ENCODE data around the gene RELL1. TPM values are rescaled to one million over a fixed set of nuclear protein-coding genes. Genes with fewer than 3 reads are reported as not detected.
A peak's percentile ranks its signal among the peaks of the same experiment; 100 is the strongest.

RELL1 gene
- 10 to 100 TPM; 12.5 to 15.0 TPM for total RNA-seq

GRCh38 chr4:37686373-37687193 is at the start of gene RELL1:
Gene RELL1 (minus strand): TSS chr4:37686376. CDS start chr4:37686287, 89 bp downstream.
- H3K4me3 ChIP-seq = peak within 1 kb of the TSS; percentile 20 to 51
- no peaks in the 10 kb centered on the region for H3K9me3 ChIP-seq
- WGBS, 2 donors = 0 to 1% methylated on average over 35 to 49 of the region's 58 CpGs
- ATAC-seq = peak; percentile 93
- peak within 1 kb of the TSS; percentile 73 to 93 (median 92) for H3K27ac ChIP-seq
- H3K4me1 ChIP-seq = peaks cover 7% of the 10 kb centered on the region
- H3K27me3 ChIP-seq = no peaks in the 10 kb centered on the region
- TF ChIP-seq CTCF (IDR thresholded peaks at IDR 0.05) = no peak
- no peak for TF ChIP-seq POLR2A (IDR thresholded peaks at IDR 0.05)
- no peaks in the 10 kb centered on the region for H3K36me3 ChIP-seq (replicated peaks in 1 of 2; ENCODE audit: insufficient read depth in 1 of 2, low read depth in 2 of 2)
- intact Hi-C loops (cut with DNase I) = no loop called here
- DNase-seq = peak; percentile 100

GRCh38 chr4:37735578-37735977 is 49.4 kb upstream of the RELL1 start:
- H3K4me1 ChIP-seq = no peaks in the 10 kb centered on the region
- DNase-seq (peak in 2 of 4 donors; percentile 9 to 46), ATAC-seq (no peak)
- no peaks in the 10 kb centered on the region for H3K36me3 ChIP-seq (replicated peaks in 1 of 2; ENCODE audit: insufficient read depth in 1 of 2, low read depth in 2 of 2)
- H3K27ac ChIP-seq = no peak overlapping the region
- H3K4me3 ChIP-seq = no peak overlapping the region
- no peak for TF ChIP-seq POLR2A (IDR thresholded peaks at IDR 0.05)
- no peak for TF ChIP-seq CTCF (IDR thresholded peaks at IDR 0.05)
- H3K9me3 ChIP-seq = no peaks in the 10 kb centered on the region
- no peaks in the 10 kb centered on the region for H3K27me3 ChIP-seq
- intact Hi-C loops (cut with DNase I) = no loop called here
- WGBS, 2 donors = 84 to 98% methylated on average over 5 of the region's 5 CpGs

- intact Hi-C loops (cut with DNase I) = no loop called here
These were observed 48.8 kb upstream of the RELL1 start for GRCh38 chr4:37734989-37735388.

GRCh38 chr4:37733240-37733867 is 47.2 kb upstream of the RELL1 start:
- Histone ChIP-seq H3K27me3 (no peaks in the 10 kb centered on the region), H3K36me3 (replicated peaks in 1 of 2; ENCODE audit: insufficient read depth in 1 of 2, low read depth in 2 of 2) (no peaks in the 10 kb centered on the region), H3K9me3 (no peaks in the 10 kb centered on the region), H3K4me3 (no peak overlapping the region), H3K27ac (no peak overlapping the region), H3K4me1 (no peaks in the 10 kb centered on the region)
- intact Hi-C loops (cut with DNase I) = no loop called here
- ATAC-seq (no peak), DNase-seq (no peak)
- WGBS, 2 donors = 54 to 55% methylated on average over 6 of the region's 6 CpGs
- TF ChIP-seq CTCF (IDR thresholded peaks at IDR 0.05) (no peak), POLR2A (IDR thresholded peaks at IDR 0.05) (no peak)

More at GRCh38 chr4:37734989-37735388, 48.8 kb upstream of the RELL1 start:
- Histone ChIP-seq H3K9me3 (no peaks in the 10 kb centered on the region), H3K4me1 (no peaks in the 10 kb centered on the region), H3K27ac (no peak overlapping the region), H3K4me3 (no peak overlapping the region), H3K36me3 (replicated peaks in 1 of 2; ENCODE audit: insufficient read depth in 1 of 2, low read depth in 2 of 2) (no peaks in the 10 kb centered on the region), H3K27me3 (no peaks in the 10 kb centered on the region)
- WGBS, 2 donors = 83 to 89% methylated on average over 3 of the region's 3 CpGs
- ATAC-seq (no peak), DNase-seq (no peak)
- TF ChIP-seq POLR2A (IDR thresholded peaks at IDR 0.05) = no peak
- no peak for TF ChIP-seq CTCF (IDR thresholded peaks at IDR 0.05)

All from body of pancreas (tissue), 4 donors.